Neural progenitor cell (in vitro differentiated cells): ENCODE results near the gene CSRP1. TPM values are rescaled to one million over a fixed set of nuclear protein-coding genes. Genes with fewer than 3 reads are reported as not detected.

ENCODE experiments used
- DNase-seq: peaks from one replicate; pipeline ENCODE4 v3.0.0-alpha.2; 2016; ENCODE audit warnings: low spot score
- H2AFZ ChIP-seq: fragments of 200-600 bp; sonication (generic); replicated peaks from 2 replicates; pipeline ENCODE4 v1.6.1; 2016; ENCODE audit warnings: antibody characterized with exemption
- H3F3A ChIP-seq: fragments of 200-600 bp; sonication (generic); 2 replicates; pipeline ENCODE4 v1.6.1; 2016; ENCODE audit warnings: antibody characterized with exemption, low read depth
- H3K27ac ChIP-seq: fragments of 200-600 bp; sonication (generic); 2 replicates; pipeline ENCODE4 v1.5.1; 2016; ENCODE audit warnings: mild to moderate bottlenecking
- H3K27me3 ChIP-seq: fragments of 200-600 bp; sonication (generic); 2 replicates; pipeline ENCODE4 v1.6.1; 2016; ENCODE audit warnings: mild to moderate bottlenecking, moderate library complexity
- H3K36me3 ChIP-seq: fragments of 200-600 bp; sonication (generic); 2 replicates; pipeline ENCODE4 v1.5.1; 2016
- H3K4me1 ChIP-seq: fragments of 200-600 bp; sonication (generic); 2 replicates; pipeline ENCODE4 v1.6.1; 2016; ENCODE audit warnings: mixed run types
- H3K4me2 ChIP-seq: fragments of 200-600 bp; sonication (generic); 2 replicates; pipeline ENCODE4 v1.6.1; 2016
- H3K4me3 ChIP-seq: fragments of 200-600 bp; sonication (generic); 2 replicates; pipeline ENCODE4 v1.5.1; 2016
- H3K79me2 ChIP-seq: fragments of 200-600 bp; sonication (generic); 2 replicates; pipeline ENCODE4 v1.6.1; 2016; ENCODE audit warnings: low read depth
- H3K9ac ChIP-seq: fragments of 200-600 bp; sonication (generic); 2 replicates; pipeline ENCODE4 v1.6.1; 2016
- H3K9me3 ChIP-seq: fragments of 200-600 bp; sonication (generic); 2 replicates; pipeline ENCODE4 v1.5.1; 2016; ENCODE audit warnings: low read depth
- H4K20me1 ChIP-seq: fragments of 200-600 bp; sonication (generic); 2 replicates; pipeline ENCODE4 v1.6.1; 2016; ENCODE audit warnings: low read depth
- H3K27ac Mint-ChIP-seq: 3 replicates; pipeline ENCODE4 v1.8.0; 2021; ENCODE audit warnings: mixed read lengths
- H3K27me3 Mint-ChIP-seq: 2 replicates; pipeline ENCODE4 v1.8.0; 2022; ENCODE audit warnings: low read depth, mild to moderate bottlenecking, inconsistent platforms, moderate library complexity, mixed read lengths; ENCODE audit not compliant: insufficient read depth
- H3K36me3 Mint-ChIP-seq: 3 replicates; pipeline ENCODE4 v1.8.0; 2021; ENCODE audit warnings: mixed read lengths
- H3K4me1 Mint-ChIP-seq: 3 replicates; pipeline ENCODE4 v1.8.0; 2021; ENCODE audit warnings: mixed read lengths
- H3K4me3 Mint-ChIP-seq: 3 replicates; pipeline ENCODE4 v1.8.0; 2021; ENCODE audit warnings: mild to moderate bottlenecking, moderate library complexity, mixed read lengths
- H3K9me3 Mint-ChIP-seq: 3 replicates; pipeline ENCODE4 v1.8.0; 2020; ENCODE audit warnings: mixed read lengths
- CTCF ChIP-seq: fragments of 200-600 bp; sonication (generic); IDR thresholded peaks from 2 replicates; pipeline ENCODE4 v1.5.1; 2017; ENCODE audit warnings: antibody characterized with exemption, mild to moderate bottlenecking
- EZH2 ChIP-seq: fragments of 200-600 bp; sonication (generic); IDR thresholded peaks from 2 replicates; pipeline ENCODE4 v1.6.1; 2017; ENCODE audit warnings: antibody characterized with exemption, mild to moderate bottlenecking, moderate library complexity
- EZH2phosphoT487 ChIP-seq: fragments of 200-600 bp; sonication (generic); IDR thresholded peaks from 2 replicates; pipeline ENCODE4 v1.6.1; 2017; ENCODE audit warnings: antibody characterized with exemption
- total RNA-seq: library from RNA; depleted of rRNA; stranded (reverse); fragments of >200 nt; gene quantifications from 2 replicates; pipeline ENCODE4 v1.2.3, GENCODE V29; 2015; ENCODE audit warnings: low replicate concordance

The CSRP1 gene
- total RNA-seq, 1 donor from 2014 or later, result 2.5 TPM

GRCh38 chr1:201468844-201469644 is 37.9 kb downstream of the CSRP1 start, which contains the start of gene PHLDA3:
TSS of gene PHLDA3 (minus strand) at chr1:201469188. CDS start at chr1:201468786, 402 bp downstream.
- TF ChIP-seq CTCF (no peak), EZH2 (peak; percentile 52), EZH2phosphoT487 (peak; percentile 64)
- Histone ChIP-seq H3K4me2 (peak within 1 kb of the TSS; percentile 95), H2AFZ (peak within 1 kb of the TSS; percentile 90), H3K9ac (no peak within 1 kb of the TSS), H3K9me3 (no peaks in the 10 kb centered on the region), H3K4me3 (peak within 1 kb of the TSS; percentile 68), H3K36me3 (no peaks in the 10 kb centered on the region), H3K4me1 (peaks cover 14% of the 10 kb centered on the region), H4K20me1 (peaks cover 17% of the 10 kb centered on the region), H3F3A (no peaks in the 10 kb centered on the region), H3K27ac (no peak within 1 kb of the TSS), H3K27me3 (peaks cover 50% of the 10 kb centered on the region), H3K79me2 (peaks cover 21% of the 10 kb centered on the region)
- Mint-ChIP-seq H3K4me1 (peaks cover 13% of the 10 kb centered on the region), H3K27ac (no peak within 1 kb of the TSS), H3K9me3 (peaks cover 2% of the 10 kb centered on the region), H3K36me3 (no peaks in the 10 kb centered on the region), H3K27me3 (peaks cover 55% of the 10 kb centered on the region), H3K4me3 (peak within 1 kb of the TSS; percentile 84)
- DNase-seq, result peak; percentile 88

DNA sequence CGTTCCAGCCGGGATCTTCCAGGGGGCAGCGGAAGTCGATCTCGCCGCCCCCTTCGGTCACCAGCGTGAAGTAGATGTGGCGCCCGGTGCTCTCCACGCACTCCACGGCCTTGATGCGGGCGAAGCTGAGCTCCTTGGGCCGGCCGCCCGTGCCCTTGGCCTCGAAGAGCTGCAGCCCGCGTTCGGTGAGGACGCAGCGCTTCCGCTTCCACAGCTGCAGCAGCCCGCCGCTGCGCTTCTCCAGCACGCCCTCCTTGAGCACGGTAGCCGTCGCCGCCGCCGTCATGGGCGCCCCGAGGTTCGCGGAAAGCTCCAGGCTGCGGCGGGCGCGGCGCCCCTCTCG is 38.5 kb downstream of the CSRP1 start:
- Mint-ChIP-seq H3K9me3 (peaks cover 2% of the 10 kb centered on the region), H3K36me3 (no peaks in the 10 kb centered on the region), H3K4me1 (peaks cover 13% of the 10 kb centered on the region), H3K4me3 (peak overlapping the region; percentile 74), H3K27ac (no peak overlapping the region), H3K27me3 (peaks cover 54% of the 10 kb centered on the region)
- no peak for TF ChIP-seq CTCF
- peak; percentile 55 for TF ChIP-seq EZH2
- TF ChIP-seq EZH2phosphoT487, result no peak
- H3K27ac ChIP-seq, result no peak overlapping the region
- H3K79me2 ChIP-seq, result peaks cover 21% of the 10 kb centered on the region
- no peaks in the 10 kb centered on the region for H3K9me3 ChIP-seq
- H3K36me3 ChIP-seq, result no peaks in the 10 kb centered on the region
- H3F3A ChIP-seq, result no peaks in the 10 kb centered on the region
- peaks cover 50% of the 10 kb centered on the region for H3K27me3 ChIP-seq
- peak overlapping the region; percentile 68 for H3K4me3 ChIP-seq
- peaks cover 14% of the 10 kb centered on the region for H3K4me1 ChIP-seq
- peak overlapping the region; percentile 95 for H3K4me2 ChIP-seq
- peak overlapping the region; percentile 90 for H2AFZ ChIP-seq
- DNase-seq, result peak; percentile 67
- no peak overlapping the region for H3K9ac ChIP-seq
- peaks cover 17% of the 10 kb centered on the region for H4K20me1 ChIP-seq

DNA sequence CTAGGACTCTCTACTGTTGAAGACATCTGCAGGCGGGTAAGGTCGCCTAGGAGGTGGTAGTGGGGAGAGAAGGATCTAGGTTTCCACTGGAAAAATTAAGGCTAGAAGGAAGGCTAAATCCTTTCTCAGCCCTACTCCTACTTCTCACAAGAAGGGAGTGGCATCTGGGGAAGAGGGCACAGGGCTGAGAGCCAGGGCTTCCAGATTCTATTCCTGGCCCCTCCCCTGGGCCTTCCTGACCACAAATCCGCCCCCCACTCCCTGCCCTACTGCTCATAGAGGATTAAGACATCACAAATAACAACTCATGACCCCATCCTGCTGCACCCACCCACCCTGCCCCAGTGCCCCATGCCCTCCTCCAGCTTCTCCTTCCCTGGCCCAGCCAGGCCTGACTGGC is 40.4 kb downstream of the CSRP1 start:
- Histone ChIP-seq H3K36me3 (no peaks in the 10 kb centered on the region), H3K27ac (no peak overlapping the region), H2AFZ (no peak overlapping the region), H3K4me2 (no peak overlapping the region), H3K27me3 (peaks cover 39% of the 10 kb centered on the region), H3K9ac (no peak overlapping the region), H3K79me2 (peaks cover 21% of the 10 kb centered on the region), H3K4me3 (no peak overlapping the region), H4K20me1 (peaks cover 17% of the 10 kb centered on the region), H3K9me3 (no peaks in the 10 kb centered on the region), H3K4me1 (peaks cover 14% of the 10 kb centered on the region), H3F3A (no peaks in the 10 kb centered on the region)
- Mint-ChIP-seq H3K4me3 (no peak overlapping the region), H3K27ac (no peak overlapping the region), H3K4me1 (peaks cover 18% of the 10 kb centered on the region), H3K27me3 (peaks cover 44% of the 10 kb centered on the region), H3K36me3 (no peaks in the 10 kb centered on the region), H3K9me3 (no peaks in the 10 kb centered on the region)
- DNase-seq, result no peak
- TF ChIP-seq EZH2phosphoT487 (no peak), CTCF (no peak), EZH2 (no peak)
